ENCODE data around the gene CPB2. TPM values are rescaled to one million over a fixed set of nuclear protein-coding genes. Genes with fewer than 3 reads are reported as not detected.

CPB2 gene
- total and polyA plus RNA-seq, 2 of the 8 experiments (the other 6 are each of a cell fraction or from before 2014, with no cell fraction given) = not detected

- H3K79me1 ChIP-seq (ENCODE audit: low read depth, low read length) = no peaks in the 10 kb centered on the region
- H3K4me3 ChIP-seq (ENCODE audit: extremely low read depth in 1 of 4, insufficient read depth in 2 of 4, low read depth in 3 of 4, low read length in 4 of 4) = no peak overlapping the region
- FAIRE-seq = peak; percentile 13
Observed at GRCh38 chr13:46119883-46120614, 15.2 kb upstream of the CPB2 start.

More at GRCh38 chr13:46119883-46120614, 15.2 kb upstream of the CPB2 start:
- H4K5ac ChIP-seq (ENCODE audit: insufficient read length, low read depth, low read length) = no peak overlapping the region
- H3K23ac ChIP-seq (ENCODE audit: insufficient read length) = no peak overlapping the region
- no peak overlapping the region for H2BK20ac ChIP-seq (ENCODE audit: low read length)
- WGBS, 2 experiments (ENCODE audit: extremely low coverage in 1 of 2, insufficient coverage in 1 of 2, insufficient read length in 1 of 2, insufficient replicate concordance in 2 of 2, low coverage in 1 of 2, low lambda C conversion rate in 2 of 2, missing lambda C conversion rate in 1 of 2) = 71% methylated on average over 6 of the region's 6 CpGs; no CpG with 5 or more reads in 1 of the 2 experiments
- no peak overlapping the region for H2BK120ac ChIP-seq (replicated peaks; ENCODE audit: low read depth, low read length)
- no peak overlapping the region for H3K4ac ChIP-seq (replicated peaks; ENCODE audit: insufficient read length, low read depth, low read length)
- no peak overlapping the region for H2BK15ac ChIP-seq (ENCODE audit: low read length)
- CTCF ChIA-PET (ENCODE audit: partially characterized antibody) = interaction anchor here (0.6 to 1.6 kb wide), 6 partner anchors 42 to 110 kb away, joined by 3 to 4 read pairs (median 4); partner anchors contain the start of gene ZC3H13
- no peak for DNase-seq (ENCODE audit: low read depth in 1 of 2, low spot score in 2 of 2)
- no peak overlapping the region for H3K18ac ChIP-seq (ENCODE audit: extremely low read depth, low read length)
- no peak overlapping the region for H3K4me2 ChIP-seq (ENCODE audit: insufficient read depth in 1 of 2, low read depth in 2 of 2, low read length in 2 of 2)
- H2AK5ac ChIP-seq (ENCODE audit: low read depth, low read length) = no peak overlapping the region
- no peaks in the 10 kb centered on the region for H3K36me3 ChIP-seq (ENCODE audit: control insufficient read depth in 2 of 4, insufficient read depth in 4 of 4, low read length in 3 of 4)
- H3K23me2 ChIP-seq (ENCODE audit: low read depth, low read length) = no peaks in the 10 kb centered on the region; the same call in 1 of the 2 replicates
- no peak overlapping the region for H2BK5ac ChIP-seq (ENCODE audit: low read depth, low read length)
- H4K8ac ChIP-seq (ENCODE audit: extremely low read depth, insufficient read depth, low read length) = no peak overlapping the region
- H4K20me1 ChIP-seq (replicated peaks in 1 of 2; ENCODE audit: control insufficient read depth in 1 of 2, insufficient read depth in 2 of 2, low read length in 2 of 2) = no peaks in the 10 kb centered on the region
- H3K56ac ChIP-seq (replicated peaks; ENCODE audit: insufficient read length, low read depth, low read length) = no peak overlapping the region
- H3K79me2 ChIP-seq (ENCODE audit: control insufficient read depth in 1 of 2, insufficient read depth in 2 of 2, low read length in 2 of 2) = no peaks in the 10 kb centered on the region
- H2BK12ac ChIP-seq (ENCODE audit: low read depth, low read length) = no peak overlapping the region
- TF ChIP-seq YY1 (IDR thresholded peaks at IDR 0.05; ENCODE audit: low read depth, low read length) = no peak
- TF ChIP-seq RFX5 (IDR thresholded peaks at IDR 0.05; ENCODE audit: borderline replicate concordance, low read depth, low read length) = no peak
- TF ChIP-seq SIX5 (IDR thresholded peaks at IDR 0.05; ENCODE audit: low read depth, low read length) = no peak
- no peak for TF ChIP-seq NANOG (IDR thresholded peaks at IDR 0.05; ENCODE audit: insufficient read depth, low read depth, low read length, poor library complexity, severe bottlenecking)
- peak; percentile 34; the same call in 1 of the 2 replicates for TF ChIP-seq JUND (IDR thresholded peaks at IDR 0.05; ENCODE audit: low read length)
- H3K14ac ChIP-seq (ENCODE audit: insufficient read length) = no peak overlapping the region
- no peak overlapping the region for H2AFZ ChIP-seq (ENCODE audit: low read length)
- H3K27me3 ChIP-seq (replicated peaks in 1 of 4; ENCODE audit: control insufficient read depth in 3 of 4, extremely low read depth in 1 of 4, insufficient read depth in 3 of 4, low read length in 3 of 4) = no peaks in the 10 kb centered on the region
- POLR2A ChIA-PET (ENCODE audit: partially characterized antibody) = interaction anchor here (0.6 kb wide), 1 partner anchor 669 kb away, joined by 3 read pairs; no protein-coding TSS in a partner anchor
- H3K9me3 ChIP-seq (ENCODE audit: insufficient read depth in 2 of 2, low read depth in 1 of 2, low read length in 1 of 2) = no peaks in the 10 kb centered on the region
- no peak overlapping the region for H4K91ac ChIP-seq (replicated peaks; ENCODE audit: insufficient read length, low read length)
- no peak overlapping the region for H3K9ac ChIP-seq (replicated peaks in 1 of 4; ENCODE audit: extremely low read depth in 1 of 4, low read depth in 3 of 4, low read length in 3 of 4)
- no peak overlapping the region for H3K27ac ChIP-seq (ENCODE audit: low read depth, low read length)
- H3K4me1 ChIP-seq (replicated peaks in 1 of 4; ENCODE audit: control insufficient read depth in 3 of 4, insufficient read depth in 4 of 4, low read length in 3 of 4) = peaks cover 0 to 5% (median 0%) of the 10 kb centered on the region in 4 experiments; a peak in 1 of 7 replicates

Data from H1 (cell line).